Kidney epithelial cell (primary cell): ENCODE measurements around the gene CRYZL1. TPM values are rescaled to one million over a fixed set of nuclear protein-coding genes. Genes with fewer than 3 reads are reported as not detected.

Source experiments
- DNase-seq: peaks from one replicate; pipeline ENCODE4 v3.0.0-alpha.2; 2010; ENCODE audit warnings: low read depth
- H3K27me3 ChIP-seq: 2 replicates; pipeline ENCODE4 v1.6.0; 2011; ENCODE audit warnings: low read length; ENCODE audit not compliant: control insufficient read depth, insufficient read depth
- H3K36me3 ChIP-seq: 2 replicates; pipeline ENCODE4 v1.5.1; 2011; ENCODE audit warnings: low read length; ENCODE audit not compliant: control insufficient read depth, insufficient read depth
- H3K4me3 ChIP-seq: 2 replicates; pipeline ENCODE4 v1.5.1; 2011; ENCODE audit warnings: low read depth, mild to moderate bottlenecking, control low read depth, low read length
- total RNA-seq: library from RNA; depleted of rRNA; stranded (reverse); fragments of >200 nt; gene quantifications from 2 replicates; pipeline ENCODE4 v1.2.3, GENCODE V29; 2015
- TF ChIP-seq, protein P1 (sequence below): IDR thresholded peaks from 2 replicates; pipeline ENCODE4 v1.5.1; 2011; ENCODE audit warnings: mild to moderate bottlenecking, moderate library complexity, low read length, control low read depth, inconsistent platforms; ENCODE audit not compliant: insufficient read depth, poor library complexity, severe bottlenecking

CRYZL1 gene
- total RNA-seq, 1 donor from 2014 or later = 12.6 TPM

DNA sequence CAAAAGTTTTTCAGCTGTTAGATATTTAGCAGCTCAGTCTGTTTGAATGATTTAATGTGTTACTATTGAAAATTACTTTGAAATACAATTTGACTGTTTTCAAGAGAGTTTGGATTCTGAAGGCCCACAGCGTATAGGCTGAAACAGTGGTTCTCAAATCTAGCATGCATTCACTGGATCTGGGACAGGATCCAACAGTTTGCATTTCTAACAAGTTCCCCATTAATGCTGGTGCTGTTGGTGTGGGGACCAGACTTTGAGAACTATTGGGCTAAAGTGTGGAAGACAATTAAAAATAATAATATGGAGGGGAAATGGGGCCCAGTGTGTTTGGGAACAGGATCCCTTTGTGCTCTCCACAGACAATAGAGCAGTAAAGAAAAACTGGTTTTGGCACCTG is 32.7 kb upstream of the CRYZL1 start:
- H3K27me3 ChIP-seq = no peaks in the 10 kb centered on the region
- H3K36me3 ChIP-seq = no peaks in the 10 kb centered on the region
- no peak overlapping the region for H3K4me3 ChIP-seq
- TF ChIP-seq, protein P1, sequence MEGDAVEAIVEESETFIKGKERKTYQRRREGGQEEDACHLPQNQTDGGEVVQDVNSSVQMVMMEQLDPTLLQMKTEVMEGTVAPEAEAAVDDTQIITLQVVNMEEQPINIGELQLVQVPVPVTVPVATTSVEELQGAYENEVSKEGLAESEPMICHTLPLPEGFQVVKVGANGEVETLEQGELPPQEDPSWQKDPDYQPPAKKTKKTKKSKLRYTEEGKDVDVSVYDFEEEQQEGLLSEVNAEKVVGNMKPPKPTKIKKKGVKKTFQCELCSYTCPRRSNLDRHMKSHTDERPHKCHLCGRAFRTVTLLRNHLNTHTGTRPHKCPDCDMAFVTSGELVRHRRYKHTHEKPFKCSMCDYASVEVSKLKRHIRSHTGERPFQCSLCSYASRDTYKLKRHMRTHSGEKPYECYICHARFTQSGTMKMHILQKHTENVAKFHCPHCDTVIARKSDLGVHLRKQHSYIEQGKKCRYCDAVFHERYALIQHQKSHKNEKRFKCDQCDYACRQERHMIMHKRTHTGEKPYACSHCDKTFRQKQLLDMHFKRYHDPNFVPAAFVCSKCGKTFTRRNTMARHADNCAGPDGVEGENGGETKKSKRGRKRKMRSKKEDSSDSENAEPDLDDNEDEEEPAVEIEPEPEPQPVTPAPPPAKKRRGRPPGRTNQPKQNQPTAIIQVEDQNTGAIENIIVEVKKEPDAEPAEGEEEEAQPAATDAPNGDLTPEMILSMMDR = no peak
- no peak for DNase-seq

DNA sequence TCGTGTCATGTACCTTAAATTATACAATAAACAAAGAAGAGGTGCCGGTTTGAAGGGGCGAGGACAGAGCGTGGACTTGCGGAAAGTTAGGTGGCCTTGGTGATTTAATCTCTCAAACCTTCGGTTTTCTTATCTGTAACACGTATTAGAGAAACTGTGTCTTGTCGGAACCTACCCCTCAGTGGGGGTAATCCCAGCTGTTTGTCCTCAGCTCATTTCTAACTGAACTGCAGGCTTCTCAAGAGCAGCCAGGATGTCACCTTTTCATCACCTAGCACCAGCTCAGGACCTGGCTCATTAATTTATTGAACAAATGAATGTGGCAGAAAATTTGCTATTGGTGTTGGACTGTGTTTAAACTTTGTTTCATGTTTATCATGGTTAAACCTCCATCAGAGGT is 31.9 kb upstream of the CRYZL1 start:
- H3K27me3 ChIP-seq = no peaks in the 10 kb centered on the region
- TF ChIP-seq, protein P1 = no peak
- DNase-seq = no peak
- H3K36me3 ChIP-seq = no peaks in the 10 kb centered on the region
- H3K4me3 ChIP-seq = no peak overlapping the region

DNA sequence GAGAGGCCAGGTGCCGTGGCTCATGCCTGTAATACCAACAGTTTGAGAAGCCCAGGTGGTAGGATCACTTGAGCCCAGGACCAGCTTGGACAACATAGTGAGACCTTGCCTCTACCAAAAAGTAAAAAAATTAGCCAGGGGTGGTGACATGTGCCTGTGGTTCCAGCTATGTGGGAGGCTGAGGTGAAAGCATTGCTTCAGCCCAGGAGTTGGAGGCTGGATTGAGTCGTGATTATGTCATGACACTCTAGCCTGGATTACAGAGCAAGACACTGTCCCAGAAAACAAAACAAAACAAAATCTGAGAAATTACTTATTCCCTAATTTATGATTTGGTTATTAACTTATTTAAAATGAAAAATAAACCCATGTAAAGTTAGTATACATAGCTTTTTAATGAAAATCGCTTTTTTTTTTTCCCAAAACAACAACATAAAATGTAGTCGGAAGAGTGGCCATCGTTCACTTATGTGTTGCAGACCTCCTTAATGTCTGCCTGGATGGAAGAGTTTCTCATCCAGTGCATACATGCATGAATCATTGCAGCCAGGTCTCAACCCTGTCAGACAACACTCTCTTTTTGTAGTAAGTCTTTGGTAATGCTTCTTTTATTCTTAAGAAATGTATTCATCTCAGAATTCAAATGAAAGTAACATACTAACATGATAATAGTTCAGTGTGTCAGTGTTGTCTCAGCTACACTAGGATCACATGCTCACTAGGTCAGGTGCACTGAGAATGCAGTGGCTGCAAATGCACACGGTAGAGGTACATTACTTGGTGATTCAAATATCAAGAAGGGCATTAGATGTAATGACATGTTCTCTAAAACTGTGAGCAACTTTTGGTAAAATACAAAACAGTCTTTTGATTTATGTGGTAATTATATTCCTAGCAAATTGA is 28.8 kb upstream of the CRYZL1 start:
- Histone ChIP-seq H3K27me3 (no peaks in the 10 kb centered on the region), H3K4me3 (no peak overlapping the region), H3K36me3 (no peaks in the 10 kb centered on the region)
- DNase-seq = no peak
- TF ChIP-seq, protein P1 = no peak

DNA sequence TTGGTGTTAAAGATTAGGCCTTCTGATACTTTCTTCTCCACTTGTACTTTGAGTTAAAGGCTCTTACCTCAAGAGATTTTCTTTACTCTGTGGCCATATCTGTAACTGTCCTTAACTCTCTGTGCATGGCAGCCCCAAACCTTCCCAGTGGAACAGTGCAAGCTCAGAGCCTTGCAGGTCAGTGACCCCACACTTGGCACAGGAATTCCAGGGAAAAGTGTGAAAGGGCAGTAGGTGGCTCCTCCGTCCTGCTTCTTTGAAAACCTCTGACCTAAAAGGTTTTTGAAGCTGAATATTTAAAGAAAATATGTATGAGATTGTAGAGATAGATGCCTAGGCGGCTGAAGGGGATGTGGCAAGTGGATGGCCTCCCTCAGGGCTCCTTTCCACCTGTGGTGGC is 27.1 kb upstream of the CRYZL1 start:
- DNase-seq = no peak
- TF ChIP-seq, protein P1 = no peak
- Histone ChIP-seq H3K27me3 (no peaks in the 10 kb centered on the region), H3K4me3 (no peak overlapping the region), H3K36me3 (no peaks in the 10 kb centered on the region)

DNA sequence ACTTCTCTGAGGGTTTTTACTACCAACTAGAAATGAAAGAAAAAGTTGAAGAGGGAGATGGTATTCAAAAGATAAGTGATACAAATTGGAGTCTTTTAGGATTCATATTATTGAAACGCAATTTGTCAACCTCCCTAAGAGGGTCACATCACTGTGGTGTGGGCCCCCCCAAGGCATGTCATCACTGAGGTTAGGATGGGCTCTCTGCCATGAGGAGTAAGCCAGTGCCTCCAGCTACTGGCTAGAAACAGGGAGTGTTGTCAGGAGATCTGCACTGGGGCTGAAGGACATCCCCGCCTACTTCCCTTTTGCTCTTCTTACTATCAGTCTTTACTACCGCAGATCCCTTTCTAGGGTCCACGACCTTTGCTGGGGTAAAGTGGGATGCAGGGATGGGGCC is 26.6 kb upstream of the CRYZL1 start:
- no peak for DNase-seq
- TF ChIP-seq, protein P1 = no peak
- no peaks in the 10 kb centered on the region for H3K27me3 ChIP-seq
- H3K4me3 ChIP-seq = no peak overlapping the region
- H3K36me3 ChIP-seq = no peaks in the 10 kb centered on the region

DNA sequence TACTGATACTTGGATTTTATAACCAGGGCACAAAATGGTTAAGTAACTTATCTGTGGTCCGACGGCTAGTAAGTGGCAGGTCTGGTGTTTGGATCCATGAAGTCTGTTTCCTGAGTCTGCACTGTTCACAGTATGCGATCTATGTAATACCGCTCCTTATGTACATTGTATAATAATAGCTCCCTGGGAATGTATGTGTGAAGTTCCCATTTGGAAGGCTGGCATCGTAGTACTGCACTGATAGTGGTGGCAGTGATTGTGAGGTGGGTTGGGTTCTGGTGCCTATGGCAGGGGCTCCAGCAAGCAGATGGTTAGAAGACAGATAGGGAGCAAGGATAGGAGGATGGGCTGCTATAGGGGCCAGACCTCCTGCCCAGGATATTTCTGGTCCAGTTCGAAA is 26.1 kb upstream of the CRYZL1 start:
- Histone ChIP-seq H3K36me3 (no peaks in the 10 kb centered on the region), H3K27me3 (no peaks in the 10 kb centered on the region), H3K4me3 (no peak overlapping the region)
- TF ChIP-seq, protein P1 = no peak
- no peak for DNase-seq
